A673 (cell line): ENCODE measurements around the gene CYS1.

ENCODE experiments used
- CTCF ChIP-seq: fragments of 300-800, 200-600 bp; sonication (generic); conservative IDR thresholded peaks from 2 replicates; pipeline ENCODE4 v1.5.1; 2017; ENCODE audit warnings: low read depth, mild to moderate bottlenecking, antibody characterized with exemption, low read length, moderate library complexity, mixed read lengths
- EZH2 ChIP-seq: fragments of 200-600 bp; sonication (generic); IDR thresholded peaks from 2 replicates; pipeline ENCODE4 v1.6.1; 2017; ENCODE audit warnings: borderline replicate concordance, low read depth, mild to moderate bottlenecking, mixed read lengths, antibody characterized with exemption, low read length; ENCODE audit not compliant: poor library complexity, severe bottlenecking

DNA sequence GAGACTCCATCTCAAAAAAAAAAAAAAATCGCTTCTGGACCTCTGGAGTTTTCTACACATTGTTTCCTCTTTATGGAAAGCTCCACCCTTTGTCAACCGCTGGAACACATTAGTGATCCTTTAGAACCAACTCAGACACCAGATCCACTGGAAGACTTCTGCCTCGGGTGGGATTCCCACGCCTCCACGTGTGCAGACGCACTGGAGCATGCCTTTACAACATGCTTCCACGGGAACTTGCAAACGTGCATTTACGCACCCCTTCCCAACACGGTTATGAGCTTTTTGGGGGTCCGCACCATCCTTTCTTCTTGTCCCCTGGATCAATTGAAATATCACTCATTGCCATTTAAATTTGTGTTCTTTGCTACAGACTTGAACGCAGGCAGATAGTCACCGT is 5.1 kb downstream of the CYS1 start:
- TF ChIP-seq CTCF = no peak
- no peak for TF ChIP-seq EZH2
